Hippocampal formation (tissue), 2 donors: ENCODE measurements around the gene SH3BP4.
A peak's percentile ranks its signal among the peaks of the same experiment; 100 is the strongest.

Experiments
- DNase-seq, 2 donors: peaks; one replicate each; lab custom pipeline; 2025; lab: John Stamatoyannopoulos, UW

SH3BP4 gene

GRCh38 chr2:234998404-234999211 is 46.8 kb downstream of the SH3BP4 start:
- no peak for DNase-seq

GRCh38 chr2:234999740-235000425 is 48.1 kb downstream of the SH3BP4 start:
- no peak for DNase-seq

- no peak for DNase-seq
These were observed 48.8 kb downstream of the SH3BP4 start for GRCh38 chr2:235000426-235001236.

- DNase-seq: no peak
These were observed 49.7 kb downstream of the SH3BP4 start for GRCh38 chr2:235001237-235002133.

- DNase-seq: no peak
These were observed 50.6 kb downstream of the SH3BP4 start for GRCh38 chr2:235002198-235003095.

GRCh38 chr2:235003096-235003775 is 51.4 kb downstream of the SH3BP4 start:
- no peak for DNase-seq

- no peak for DNase-seq
These were observed 52.6 kb downstream of the SH3BP4 start for GRCh38 chr2:235004329-235004903.

GRCh38 chr2:235005023-235005422 is 53.2 kb downstream of the SH3BP4 start:
- DNase-seq: no peak

GRCh38 chr2:235005603-235006259 is 53.9 kb downstream of the SH3BP4 start:
- peak; percentile 41 to 67 for DNase-seq

- DNase-seq: no peak
These were observed 54.6 kb downstream of the SH3BP4 start for GRCh38 chr2:235006461-235006860.

GRCh38 chr2:235006986-235007385 is 55.2 kb downstream of the SH3BP4 start:
- DNase-seq: no peak

GRCh38 chr2:235007664-235008457 is 56.0 kb downstream of the SH3BP4 start:
- no peak for DNase-seq

GRCh38 chr2:235008584-235009044 is 56.8 kb downstream of the SH3BP4 start:
- DNase-seq: no peak

GRCh38 chr2:235009081-235009480 is 57.3 kb downstream of the SH3BP4 start:
- no peak for DNase-seq

GRCh38 chr2:235010117-235010714 is 58.4 kb downstream of the SH3BP4 start:
- DNase-seq: no peak

- DNase-seq: no peak
These were observed 59.8 kb downstream of the SH3BP4 start for GRCh38 chr2:235011607-235011928.

- DNase-seq: no peak
These were observed 60.3 kb downstream of the SH3BP4 start for GRCh38 chr2:235011929-235012631.
